Measurements from ENCODE around the gene HTD2.

DNA sequence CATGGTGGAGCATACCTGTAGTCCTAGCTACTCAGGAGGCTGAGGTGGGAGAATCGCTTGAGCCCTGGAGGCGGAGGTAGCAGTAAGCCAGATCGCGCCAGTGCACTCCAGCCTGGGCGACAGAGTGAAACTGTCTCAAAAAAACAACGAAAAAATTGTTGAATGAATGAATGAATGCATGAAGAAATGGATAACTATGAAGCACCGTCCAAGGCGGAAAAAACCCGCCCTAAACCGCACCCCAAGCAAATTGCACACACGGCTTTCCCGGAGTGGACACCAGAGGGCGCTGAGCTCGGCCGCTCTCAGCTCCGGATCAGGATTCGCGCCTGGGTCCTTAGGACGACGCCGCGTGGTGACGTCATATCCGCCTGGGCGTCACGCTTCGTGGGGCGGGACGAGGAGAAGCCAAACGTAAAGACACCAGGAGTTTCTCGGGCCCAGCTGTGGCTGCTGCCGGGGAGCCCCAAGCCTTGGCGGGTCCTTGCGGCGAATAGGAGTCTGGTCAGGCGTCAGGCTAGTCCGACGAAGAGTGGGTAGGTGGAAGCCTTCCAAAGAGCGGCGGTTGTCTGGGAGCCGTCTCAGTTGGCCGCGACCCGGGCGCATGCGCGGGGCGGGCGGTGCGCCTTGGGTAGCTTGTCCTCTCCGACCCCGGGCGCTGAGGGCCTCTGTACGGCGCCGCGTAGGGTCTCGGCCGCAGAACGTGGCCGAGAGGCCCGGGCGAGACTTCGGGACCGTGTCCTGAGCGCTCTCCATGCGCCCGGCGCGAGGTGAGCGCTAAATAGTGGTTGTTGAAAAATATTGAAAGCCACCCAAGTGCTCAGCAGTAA, at the start of gene HTD2, which contains the start of gene RPP14:
- TF ChIP-seq, protein P1, sequence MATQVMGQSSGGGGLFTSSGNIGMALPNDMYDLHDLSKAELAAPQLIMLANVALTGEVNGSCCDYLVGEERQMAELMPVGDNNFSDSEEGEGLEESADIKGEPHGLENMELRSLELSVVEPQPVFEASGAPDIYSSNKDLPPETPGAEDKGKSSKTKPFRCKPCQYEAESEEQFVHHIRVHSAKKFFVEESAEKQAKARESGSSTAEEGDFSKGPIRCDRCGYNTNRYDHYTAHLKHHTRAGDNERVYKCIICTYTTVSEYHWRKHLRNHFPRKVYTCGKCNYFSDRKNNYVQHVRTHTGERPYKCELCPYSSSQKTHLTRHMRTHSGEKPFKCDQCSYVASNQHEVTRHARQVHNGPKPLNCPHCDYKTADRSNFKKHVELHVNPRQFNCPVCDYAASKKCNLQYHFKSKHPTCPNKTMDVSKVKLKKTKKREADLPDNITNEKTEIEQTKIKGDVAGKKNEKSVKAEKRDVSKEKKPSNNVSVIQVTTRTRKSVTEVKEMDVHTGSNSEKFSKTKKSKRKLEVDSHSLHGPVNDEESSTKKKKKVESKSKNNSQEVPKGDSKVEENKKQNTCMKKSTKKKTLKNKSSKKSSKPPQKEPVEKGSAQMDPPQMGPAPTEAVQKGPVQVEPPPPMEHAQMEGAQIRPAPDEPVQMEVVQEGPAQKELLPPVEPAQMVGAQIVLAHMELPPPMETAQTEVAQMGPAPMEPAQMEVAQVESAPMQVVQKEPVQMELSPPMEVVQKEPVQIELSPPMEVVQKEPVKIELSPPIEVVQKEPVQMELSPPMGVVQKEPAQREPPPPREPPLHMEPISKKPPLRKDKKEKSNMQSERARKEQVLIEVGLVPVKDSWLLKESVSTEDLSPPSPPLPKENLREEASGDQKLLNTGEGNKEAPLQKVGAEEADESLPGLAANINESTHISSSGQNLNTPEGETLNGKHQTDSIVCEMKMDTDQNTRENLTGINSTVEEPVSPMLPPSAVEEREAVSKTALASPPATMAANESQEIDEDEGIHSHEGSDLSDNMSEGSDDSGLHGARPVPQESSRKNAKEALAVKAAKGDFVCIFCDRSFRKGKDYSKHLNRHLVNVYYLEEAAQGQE (IDR thresholded peaks at IDR 0.05; ENCODE audit: insufficient read depth in 1 of 2, low read depth in 2 of 2, low read length in 2 of 2): no peak
- peak; percentile 69; the same call in 1 of the 2 replicates for TF ChIP-seq TAF1 (IDR thresholded peaks at IDR 0.05; ENCODE audit: borderline replicate concordance, insufficient read depth, low read length)
- no peak for TF ChIP-seq SIN3A (IDR thresholded peaks at IDR 0.05; ENCODE audit: borderline replicate concordance, insufficient read depth, low read length)
- TF ChIP-seq FOXP2 (optimal IDR thresholded peaks at IDR 0.05; ENCODE audit: borderline replicate concordance, extremely low read depth, extremely low read length, insufficient read depth): peak; percentile 86
- peak; percentile 86 for TF ChIP-seq POLR2AphosphoS5 (IDR thresholded peaks at IDR 0.05; ENCODE audit: low read depth, low read length)
